Ovary (tissue), 9 donors: ENCODE data around the gene EFCAB10. TPM values are rescaled to one million over a fixed set of nuclear protein-coding genes. Genes with fewer than 3 reads are reported as not detected.
A peak's percentile ranks its signal among the peaks of the same experiment; 100 is the strongest.
"Not testable (repeated sequence)": the region's sequence is repeated elsewhere in the genome, so short reads cannot be mapped to it uniquely, and the experiment has no call there.

ENCODE experiments used
- DNase-seq, 5 donors: peaks; one replicate each; pipeline ENCODE4 v3.0.0-alpha.2; 2019 to 2020
- H3K27ac ChIP-seq, 2 donors: fragments of 200-600 bp; one replicate each; pipeline versions ENCODE4 v1.5.1 to v1.8.0; 2019 to 2022
- H3K27me3 ChIP-seq: fragments of 200-600 bp; one replicate; pipeline ENCODE4 v1.8.0; 2022
- H3K36me3 ChIP-seq: fragments of 200-600 bp; sonication (generic); one replicate; pipeline ENCODE4 v1.5.1; 2019
- H3K4me1 ChIP-seq: one replicate; pipeline ENCODE4 v1.8.1; 2013; ENCODE audit warnings: mild to moderate bottlenecking, moderate library complexity; ENCODE audit not compliant: insufficient read depth
- H3K4me3 ChIP-seq: fragments of 200-600 bp; sonication (generic); one replicate; pipeline ENCODE4 v1.5.1; 2017
- H3K9me3 ChIP-seq, 2 donors: fragments of 200-600 bp in 1 of 2; sonication (generic) in 1 of 2; one replicate each; pipeline versions ENCODE4 v1.5.1 to v1.8.1; 2013 to 2019; ENCODE audit warnings: mild to moderate bottlenecking in 1 of 2, moderate library complexity in 1 of 2
- EP300 ChIP-seq: sonication (generic); formaldehyde crosslinking; IDR thresholded peaks from one replicate; pipeline ENCODE4 v1.6.1; 2017; ENCODE audit warnings: antibody characterized with exemption
- POLR2A ChIP-seq: fragments of 450-650 bp; IDR thresholded peaks from one replicate; pipeline ENCODE4 v1.6.1; 2017; ENCODE audit warnings: antibody characterized with exemption, mild to moderate bottlenecking, moderate library complexity
- WGBS, 3 donors: extraction: QIAGEN DNeasy Blood & Tissue Kit in 1 of 3; methylation state at CpG; one replicate each; pipeline versions ENCODE4 v1.1.5 to v1.1.7; 2013 to 2017; 5-methylcytosine and 5-hydroxymethylcytosine counted together
- intact Hi-C, 4 donors: fragments of 100-400 bp; cut with DNase I; formaldehyde crosslinking; loops; one replicate each; pipeline versions ENCODE4 v1.11.0 to v1.15.1; 2022 to 2023
- polyA plus RNA-seq, 2 donors: library from polyadenylated mRNA; stranded (reverse); fragments of 200-250 nt in 1 of 2; fragments of 350-450 nt in 1 of 2; fragmentation: Illumina TruSeq in 1 of 2; extraction: RNeasy Lipid Tissue Mini Kit (QIAGEN cat#74804) in 1 of 2; gene quantifications; one replicate each; pipeline ENCODE4 v1.2.3, GENCODE V29; 2013 to 2014
- total RNA-seq, 7 donors: library from RNA; depleted of rRNA in 2 of 7; stranded (reverse); fragments of >200 nt in 2 of 7; fragmentation: NEBNext Ultra II Directional in 3 of 7; extraction: Animal tissue kit (Norgen Biotek cat#: 25700) in 3 of 7; gene quantifications; one replicate each; pipeline versions ENCODE4 v1.1.0 to v1.2.4, GENCODE V29; 2016 to 2023
- TF ChIP-seq, protein P1 (sequence below), 3 donors: fragments of 450-650 bp in 2 of 3; fragments of 200-600 bp in 1 of 3; IDR thresholded peaks; one replicate each; pipeline versions ENCODE4 v1.5.1 to v1.8.0; 2016 to 2022; ENCODE audit warnings: antibody characterized with exemption in 3 of 3, mild to moderate bottlenecking in 1 of 3
- donor health status: DM: no; HTN: no; CAD: no; lungs with moderate emphysema.
- donor health status: DM: no; HTN: no; CAD: no.
- donor health status: Bipolar disorder and iron deficiency.
- donor health status: DM: yes; HTN: yes; CAD: no.
- donor health status: DM: no; HTN: no; CAD: no.
- donor health status: DM: yes; HTN: yes; CAD: no.

EFCAB10 gene
- total and polyA plus RNA-seq, 9 donors, result 0.22 to 11.8 (median 0.78) TPM; not detected in 3

GRCh38 chr7:105531792-105532671 is 49.3 kb downstream of the EFCAB10 start, which contains the start of gene RINT1:
Gene RINT1 (plus strand): TSS chr7:105532201. CDS start chr7:105532316, 115 bp downstream.
- intact Hi-C loops, result no loop called here
- no peaks in the 10 kb centered on the region for H3K27me3 ChIP-seq
- peak within 1 kb of the TSS in 1 of 2 donors; percentile 54 for H3K27ac ChIP-seq
- H3K4me3 ChIP-seq, result peak within 1 kb of the TSS; percentile 63
- peak; percentile 85 to 91 (median 88) for DNase-seq
- H3K4me1 ChIP-seq, result peaks cover 2% of the 10 kb centered on the region
- 0 to 1% (median 1%) methylated on average over 34 to 42 of the region's 42 CpGs for WGBS, 3 donors
- no peaks in the 10 kb centered on the region for H3K9me3 ChIP-seq
- TF ChIP-seq, protein P1, sequence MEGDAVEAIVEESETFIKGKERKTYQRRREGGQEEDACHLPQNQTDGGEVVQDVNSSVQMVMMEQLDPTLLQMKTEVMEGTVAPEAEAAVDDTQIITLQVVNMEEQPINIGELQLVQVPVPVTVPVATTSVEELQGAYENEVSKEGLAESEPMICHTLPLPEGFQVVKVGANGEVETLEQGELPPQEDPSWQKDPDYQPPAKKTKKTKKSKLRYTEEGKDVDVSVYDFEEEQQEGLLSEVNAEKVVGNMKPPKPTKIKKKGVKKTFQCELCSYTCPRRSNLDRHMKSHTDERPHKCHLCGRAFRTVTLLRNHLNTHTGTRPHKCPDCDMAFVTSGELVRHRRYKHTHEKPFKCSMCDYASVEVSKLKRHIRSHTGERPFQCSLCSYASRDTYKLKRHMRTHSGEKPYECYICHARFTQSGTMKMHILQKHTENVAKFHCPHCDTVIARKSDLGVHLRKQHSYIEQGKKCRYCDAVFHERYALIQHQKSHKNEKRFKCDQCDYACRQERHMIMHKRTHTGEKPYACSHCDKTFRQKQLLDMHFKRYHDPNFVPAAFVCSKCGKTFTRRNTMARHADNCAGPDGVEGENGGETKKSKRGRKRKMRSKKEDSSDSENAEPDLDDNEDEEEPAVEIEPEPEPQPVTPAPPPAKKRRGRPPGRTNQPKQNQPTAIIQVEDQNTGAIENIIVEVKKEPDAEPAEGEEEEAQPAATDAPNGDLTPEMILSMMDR (IDR thresholded peaks at IDR 0.05), result peak; percentile 40 to 63 (median 60)
- TF ChIP-seq POLR2A, result peak; percentile 33
- no peak for TF ChIP-seq EP300
- no peaks in the 10 kb centered on the region for H3K36me3 ChIP-seq

DNA sequence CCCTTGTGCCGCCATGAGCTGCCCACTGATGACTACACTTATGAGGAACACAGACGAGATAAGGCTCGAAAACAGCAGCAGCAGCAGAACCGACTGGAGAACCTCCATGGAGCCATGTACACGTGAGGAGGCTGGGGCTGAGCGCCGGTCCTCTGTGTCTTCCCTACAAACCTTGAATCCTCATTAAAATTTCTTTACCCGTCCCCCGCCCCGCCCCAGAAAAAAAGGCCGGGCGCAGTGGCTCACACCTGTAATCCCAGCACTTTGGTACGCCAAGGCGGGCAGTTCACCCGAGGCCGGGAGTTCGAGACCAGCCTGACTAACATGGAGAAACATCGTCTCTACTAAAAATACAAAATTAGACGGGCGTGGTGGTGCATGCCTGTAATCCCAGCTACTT is 50.7 kb downstream of the EFCAB10 start:
- intact Hi-C loops, result no loop called here
- H3K9me3 ChIP-seq, result no peaks in the 10 kb centered on the region
- TF ChIP-seq, protein P1 (IDR thresholded peaks at IDR 0.05), result no peak
- TF ChIP-seq POLR2A (no peak), EP300 (no peak)
- H3K4me3 ChIP-seq, result no peak overlapping the region
- no peak for DNase-seq
- 94 to 96% (median 94%) methylated on average over 20 of the region's 20 CpGs for WGBS, 3 donors
- H3K36me3 ChIP-seq, result no peaks in the 10 kb centered on the region
- no peaks in the 10 kb centered on the region for H3K27me3 ChIP-seq
- H3K27ac ChIP-seq, result no peak overlapping the region
- H3K4me1 ChIP-seq, result peaks cover 2% of the 10 kb centered on the region

DNA sequence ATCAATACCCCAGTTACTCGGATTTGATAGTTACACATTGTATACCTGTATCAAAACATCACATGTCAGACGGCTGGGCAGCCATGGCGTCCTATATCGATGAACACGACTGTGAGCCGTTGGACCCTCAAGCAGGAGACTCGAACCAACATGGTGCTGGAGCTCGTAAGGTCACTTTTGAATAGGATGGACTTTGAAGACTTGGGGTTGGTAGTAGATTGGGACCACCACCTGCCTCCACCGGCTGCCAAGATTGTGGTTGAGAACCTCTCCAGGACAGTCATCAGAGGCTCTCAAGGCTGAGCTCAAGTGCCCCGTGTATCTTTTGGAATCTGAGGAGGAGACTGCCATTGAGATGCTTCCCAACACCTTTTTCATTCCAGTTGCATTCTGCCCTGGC is 51.2 kb downstream of the EFCAB10 start:
- no peak overlapping the region for H3K4me3 ChIP-seq
- intact Hi-C loops, result no loop called here
- peaks cover 2% of the 10 kb centered on the region for H3K4me1 ChIP-seq
- DNase-seq, result no peak
- H3K27me3 ChIP-seq, result no peaks in the 10 kb centered on the region
- H3K9me3 ChIP-seq, result no peaks in the 10 kb centered on the region
- WGBS, 3 donors, result 90 to 93% (median 93%) methylated on average over 10 of the region's 10 CpGs
- no peak for TF ChIP-seq POLR2A
- no peak overlapping the region for H3K27ac ChIP-seq
- no peaks in the 10 kb centered on the region for H3K36me3 ChIP-seq

- H3K27me3 ChIP-seq, H3K36me3 ChIP-seq, intact Hi-C loops, DNase-seq, H3K4me3 ChIP-seq, H3K27ac ChIP-seq, H3K9me3 ChIP-seq, H3K4me1 ChIP-seq: not testable (repeated sequence)
- 87 to 92% (median 90%) methylated on average over 5 of the region's 5 CpGs for WGBS, 3 donors
Observed at GRCh38 chr7:105527737-105528136, 53.6 kb downstream of the EFCAB10 start.

- intact Hi-C loops, result no loop called here
- WGBS, 3 donors, result 79 to 91% (median 82%) methylated on average over 4 of the region's 4 CpGs
- H3K27me3 ChIP-seq, result no peaks in the 10 kb centered on the region
- no peak for DNase-seq
- no peak overlapping the region for H3K27ac ChIP-seq
- no peak overlapping the region for H3K4me3 ChIP-seq
- H3K9me3 ChIP-seq, result no peaks in the 10 kb centered on the region
- H3K36me3 ChIP-seq, result no peaks in the 10 kb centered on the region
- TF ChIP-seq, protein P1 (IDR thresholded peaks at IDR 0.05), result no peak
- TF ChIP-seq POLR2A (no peak), EP300 (no peak)
- no peaks in the 10 kb centered on the region for H3K4me1 ChIP-seq
Observed at GRCh38 chr7:105524840-105525239, 56.5 kb downstream of the EFCAB10 start.

- WGBS, 3 donors, result 91 to 95% (median 92%) methylated on average over 11 of the region's 11 CpGs
- DNase-seq, intact Hi-C loops, H3K4me1 ChIP-seq, H3K36me3 ChIP-seq, H3K4me3 ChIP-seq, H3K9me3 ChIP-seq, H3K27me3 ChIP-seq, H3K27ac ChIP-seq: not testable (repeated sequence)
Observed at GRCh38 chr7:105524423-105524822, 56.9 kb downstream of the EFCAB10 start.
